ENCODE results near the gene TRIM56.
"Not testable (repeated sequence)": the region's sequence is repeated elsewhere in the genome, so short reads cannot be mapped to it uniquely, and the experiment has no call there.

Gene TRIM56

GRCh38 chr7:101092266-101092905 is 7.1 kb downstream of the TRIM56 start:
- not testable (repeated sequence) for DNase-seq

- no peak for DNase-seq
Observed at GRCh38 chr7:101093906-101094305, 8.6 kb downstream of the TRIM56 start.

- DNase-seq = no peak
Observed at GRCh38 chr7:101094376-101094775, 9.1 kb downstream of the TRIM56 start.

- DNase-seq = no peak
Observed at GRCh38 chr7:101094791-101095375, 9.6 kb downstream of the TRIM56 start.

GRCh38 chr7:101096331-101096956 is 11.2 kb downstream of the TRIM56 start:
- no peak for DNase-seq

GRCh38 chr7:101096957-101097347 is 11.7 kb downstream of the TRIM56 start:
- no peak for DNase-seq

- DNase-seq = no peak
Observed at GRCh38 chr7:101097561-101097960, 12.3 kb downstream of the TRIM56 start.

- DNase-seq = peak; percentile 33
Observed at GRCh38 chr7:101099969-101100781, 14.9 kb downstream of the TRIM56 start.

GRCh38 chr7:101100858-101101847 is 15.9 kb downstream of the TRIM56 start:
- DNase-seq = no peak

GRCh38 chr7:101102026-101102425 is 16.7 kb downstream of the TRIM56 start:
- DNase-seq = no peak

GRCh38 chr7:101103701-101104100 is 18.4 kb downstream of the TRIM56 start:
- DNase-seq = not testable (repeated sequence)

GRCh38 chr7:101104193-101104713 is 19.0 kb downstream of the TRIM56 start:
- no peak for DNase-seq

GRCh38 chr7:101104799-101105198 is 19.5 kb downstream of the TRIM56 start:
- no peak for DNase-seq

- DNase-seq = not testable (repeated sequence)
Observed at GRCh38 chr7:101105248-101105647, 20.0 kb downstream of the TRIM56 start.

- no peak for DNase-seq
Observed at GRCh38 chr7:101106386-101106785, 21.1 kb downstream of the TRIM56 start.

- no peak for DNase-seq
Observed at GRCh38 chr7:101108330-101108857, 23.1 kb downstream of the TRIM56 start.

GRCh38 chr7:101108961-101109360 is 23.7 kb downstream of the TRIM56 start:
- no peak for DNase-seq

GRCh38 chr7:101109368-101109767 is 24.1 kb downstream of the TRIM56 start:
- no peak for DNase-seq

GRCh38 chr7:101111261-101111660 is 26.0 kb downstream of the TRIM56 start:
- no peak for DNase-seq

- no peak for DNase-seq
Observed at GRCh38 chr7:101112233-101112632, 27.0 kb downstream of the TRIM56 start.

- not testable (repeated sequence) for DNase-seq
Observed at GRCh38 chr7:101113140-101113539, 27.9 kb downstream of the TRIM56 start.

GRCh38 chr7:101113836-101114235 is 28.6 kb downstream of the TRIM56 start:
- DNase-seq = no peak
